HEK293 (cell line): Measurements from ENCODE around the gene KITLG.

ENCODE experiments used
- CTCF ChIA-PET: fragments of 350-600 bp; formaldehyde crosslinking; extraction: SDS; loops from one replicate; lab custom pipeline; 2021; ENCODE audit warnings: antibody characterized with exemption; lab: Yijun Ruan, JAX
- POLR2A ChIA-PET: fragments of 300-600 bp; formaldehyde crosslinking; extraction: SDS; loops from one replicate; lab custom pipeline; 2020; ENCODE audit warnings: antibody characterized with exemption, inconsistent platforms; lab: Yijun Ruan, JAX
- H3K27ac ChIP-seq: fragments of 200-500 bp; sonication (Bioruptor generic); 2 replicates; pipeline ENCODE4 v1.5.1; 2014; ENCODE audit warnings: low read depth, low read length, control low read depth, inconsistent platforms; ENCODE audit errors: extremely low read depth
- H3K36me3 ChIP-seq, 2 experiments: fragments of 200-500 bp in 1 of 2; sonication (Bioruptor generic) in 1 of 2; 1 replicate in 1 of 2; 2 replicates in 1 of 2; pipeline ENCODE4 v1.5.1; 2014 to 2017; ENCODE audit warnings: inconsistent platforms in 2 of 2, low read length in 2 of 2; ENCODE audit not compliant: control insufficient read depth in 2 of 2, insufficient read depth in 1 of 2
- H3K4me1 ChIP-seq: fragments of 200-500 bp; sonication (Bioruptor generic); 2 replicates; pipeline ENCODE4 v1.5.1; 2014; ENCODE audit warnings: mild to moderate bottlenecking, low read length, inconsistent platforms; ENCODE audit not compliant: control insufficient read depth, insufficient read depth
- H3K4me3 ChIP-seq: 2 replicates; pipeline ENCODE4 v1.5.1; 2011; ENCODE audit warnings: low read depth, mild to moderate bottlenecking, control low read depth, low read length, moderate library complexity
- H3K9me3 ChIP-seq: fragments of 200-500 bp; sonication (Bioruptor generic); 2 replicates; pipeline ENCODE4 v1.5.1; 2014; ENCODE audit warnings: low read depth, low read length, inconsistent platforms; ENCODE audit not compliant: control insufficient read depth, insufficient read depth
- GFI1B ChIP-seq: fragments of 450-650 bp; formaldehyde crosslinking; IDR thresholded peaks from 2 replicates; pipeline ENCODE4 v1.5.1; 2016; ENCODE audit warnings: missing biosample characterization, missing genetic modification characterization
- KLF10 ChIP-seq: fragments of 450-650 bp; IDR thresholded peaks from 2 replicates; pipeline ENCODE4 v1.5.1; 2018; ENCODE audit warnings: missing biosample characterization, mild to moderate bottlenecking, missing genetic modification characterization
- OSR2 ChIP-seq: fragments of 450-650 bp; formaldehyde crosslinking; IDR thresholded peaks from 2 replicates; pipeline ENCODE4 v1.5.1; 2016; ENCODE audit warnings: missing biosample characterization, missing genetic modification characterization
- SCRT1 ChIP-seq: fragments of 450-650 bp; formaldehyde crosslinking; IDR thresholded peaks from 2 replicates; pipeline ENCODE4 v1.5.1; 2016; ENCODE audit warnings: missing biosample characterization, missing genetic modification characterization, borderline replicate concordance
- SP7 ChIP-seq: fragments of 450-650 bp; formaldehyde crosslinking; IDR thresholded peaks from 2 replicates; pipeline ENCODE4 v1.5.1; 2016; ENCODE audit warnings: missing biosample characterization, missing genetic modification characterization
- WT1 ChIP-seq: fragments of 450-650 bp; formaldehyde crosslinking; IDR thresholded peaks from 2 replicates; pipeline ENCODE4 v1.5.1; 2016; ENCODE audit warnings: missing biosample characterization, missing genetic modification characterization
- ZNF10 ChIP-seq: fragments of 450-650 bp; formaldehyde crosslinking; IDR thresholded peaks from 2 replicates; pipeline ENCODE4 v1.5.1; 2017; ENCODE audit warnings: missing biosample characterization, missing genetic modification characterization
- ZNF121 ChIP-seq: fragments of 450-650 bp; formaldehyde crosslinking; IDR thresholded peaks from 2 replicates; pipeline ENCODE4 v1.5.1; 2016; ENCODE audit warnings: missing biosample characterization, missing genetic modification characterization
- ZNF133 ChIP-seq: fragments of 450-650 bp; formaldehyde crosslinking; IDR thresholded peaks from 2 replicates; pipeline ENCODE4 v1.5.1; 2016; ENCODE audit warnings: missing biosample characterization, missing genetic modification characterization
- ZNF146 ChIP-seq: fragments of 450-650 bp; formaldehyde crosslinking; IDR thresholded peaks from 2 replicates; pipeline ENCODE4 v1.5.1; 2016; ENCODE audit warnings: missing biosample characterization, missing genetic modification characterization
- ZNF175 ChIP-seq: fragments of 450-650 bp; formaldehyde crosslinking; IDR thresholded peaks from 2 replicates; pipeline ENCODE4 v1.5.1; 2016; ENCODE audit warnings: missing biosample characterization, missing genetic modification characterization
- ZNF211 ChIP-seq: fragments of 450-650 bp; formaldehyde crosslinking; IDR thresholded peaks from 2 replicates; pipeline ENCODE4 v1.5.1; 2016; ENCODE audit warnings: low read depth, missing biosample characterization, missing genetic modification characterization
- ZNF223 ChIP-seq: fragments of 450-650 bp; formaldehyde crosslinking; IDR thresholded peaks from 2 replicates; pipeline ENCODE4 v1.5.1; 2016; ENCODE audit warnings: missing biosample characterization, missing genetic modification characterization
- ZNF292 ChIP-seq: fragments of 450-650 bp; formaldehyde crosslinking; IDR thresholded peaks from 2 replicates; pipeline ENCODE4 v1.5.1; 2016; ENCODE audit warnings: low read depth, missing biosample characterization, missing genetic modification characterization, borderline replicate concordance
- ZNF335 ChIP-seq: fragments of 450-650 bp; formaldehyde crosslinking; conservative IDR thresholded peaks from 2 replicates; pipeline ENCODE4 v1.5.1; 2016; ENCODE audit warnings: missing biosample characterization, missing genetic modification characterization
- ZNF548 ChIP-seq: fragments of 450-650 bp; formaldehyde crosslinking; IDR thresholded peaks from 2 replicates; pipeline ENCODE4 v1.5.1; 2016; ENCODE audit warnings: missing biosample characterization, missing genetic modification characterization
- ZNF549 ChIP-seq: fragments of 450-650 bp; IDR thresholded peaks from 2 replicates; pipeline ENCODE4 v1.5.1; 2018; ENCODE audit warnings: missing biosample characterization, missing genetic modification characterization, mild to moderate bottlenecking, inconsistent platforms, moderate library complexity
- ZNF600 ChIP-seq: fragments of 450-650 bp; formaldehyde crosslinking; IDR thresholded peaks from 2 replicates; pipeline ENCODE4 v1.5.1; 2016; ENCODE audit warnings: missing biosample characterization, missing genetic modification characterization
- ZNF621 ChIP-seq: fragments of 450-650 bp; formaldehyde crosslinking; IDR thresholded peaks from 2 replicates; pipeline ENCODE4 v1.5.1; 2017; ENCODE audit warnings: missing biosample characterization, missing genetic modification characterization
- ZNF654 ChIP-seq: fragments of 450-650 bp; formaldehyde crosslinking; IDR thresholded peaks from 2 replicates; pipeline ENCODE4 v1.5.1; 2016; ENCODE audit warnings: low read depth, missing biosample characterization, missing genetic modification characterization
- ZNF664 ChIP-seq: fragments of 450-650 bp; formaldehyde crosslinking; IDR thresholded peaks from 2 replicates; pipeline ENCODE4 v1.5.1; 2016; ENCODE audit warnings: missing biosample characterization, missing genetic modification characterization
- ZNF776 ChIP-seq: fragments of 450-650 bp; formaldehyde crosslinking; IDR thresholded peaks from 2 replicates; pipeline ENCODE4 v1.5.0; 2017; ENCODE audit warnings: missing biosample characterization, missing genetic modification characterization, borderline replicate concordance
- ZNF837 ChIP-seq: fragments of 450-650 bp; formaldehyde crosslinking; IDR thresholded peaks from 2 replicates; pipeline ENCODE4 v1.5.1; 2016; ENCODE audit warnings: missing biosample characterization, missing genetic modification characterization
- ZNF843 ChIP-seq: fragments of 450-650 bp; formaldehyde crosslinking; IDR thresholded peaks from 2 replicates; pipeline ENCODE4 v1.5.1; 2016; ENCODE audit warnings: missing biosample characterization, missing genetic modification characterization
- ZSCAN16 ChIP-seq: fragments of 450-650 bp; formaldehyde crosslinking; IDR thresholded peaks from 2 replicates; pipeline ENCODE4 v1.5.1; 2016; ENCODE audit warnings: missing biosample characterization, missing genetic modification characterization
- TF ChIP-seq, protein P1 (sequence below): fragments of 450-650 bp; formaldehyde crosslinking; IDR thresholded peaks from 2 replicates; pipeline ENCODE4 v1.5.1; 2016; ENCODE audit warnings: missing biosample characterization, missing genetic modification characterization, low read depth
- TF ChIP-seq, protein P2 (sequence below): fragments of 450-650 bp; formaldehyde crosslinking; IDR thresholded peaks from 2 replicates; pipeline ENCODE4 v1.5.1; 2016; ENCODE audit warnings: missing biosample characterization, missing genetic modification characterization
- TF ChIP-seq, protein P3 (sequence below): fragments of 450-650 bp; formaldehyde crosslinking; IDR thresholded peaks from 2 replicates; pipeline ENCODE4 v1.5.1; 2016; ENCODE audit warnings: missing biosample characterization, missing genetic modification characterization
- TF ChIP-seq, protein P4 (sequence below): fragments of 450-650 bp; formaldehyde crosslinking; optimal IDR thresholded peaks from 2 replicates; pipeline ENCODE3; 2016; ENCODE audit warnings: missing biosample characterization, mild to moderate bottlenecking, missing genetic modification characterization
- TF ChIP-seq, protein P5 (sequence below): fragments of 450-650 bp; formaldehyde crosslinking; IDR thresholded peaks from 2 replicates; pipeline ENCODE4 v1.5.1; 2016; ENCODE audit warnings: missing biosample characterization, missing genetic modification characterization

The KITLG gene

DNA sequence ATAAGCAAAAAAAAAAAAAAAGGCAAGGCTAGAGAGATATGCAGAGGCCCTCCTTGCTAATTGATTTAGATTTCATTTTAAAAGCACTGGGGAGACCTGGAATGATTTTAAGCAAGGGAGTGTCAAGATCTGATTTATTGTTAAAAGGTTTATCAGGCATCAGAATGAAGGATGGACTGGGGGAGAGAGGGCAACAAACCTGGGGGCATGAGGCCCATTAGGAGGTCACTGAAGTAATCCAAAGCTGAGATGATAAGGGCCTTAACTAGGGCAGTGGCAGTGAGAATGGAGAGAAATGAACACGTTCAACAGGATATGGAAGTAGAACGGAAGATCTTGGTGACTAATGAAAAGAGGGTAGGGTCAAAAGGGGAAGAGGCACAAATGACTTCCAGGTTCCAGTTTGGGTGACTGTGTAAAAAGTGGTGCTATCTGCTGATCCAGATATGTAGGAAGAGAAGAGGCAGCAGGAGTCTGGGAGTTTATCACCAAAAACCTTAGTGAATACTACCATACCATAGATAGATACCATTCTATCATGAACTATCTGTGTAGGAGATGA, 24.0 kb downstream of the KITLG start (continued):
- TF ChIP-seq ZNF211 (tag by site-specific recombination) (no peak), ZNF292 (tag by site-specific recombination) (no peak), ZNF837 (tag by site-specific recombination) (no peak), ZNF600 (tag by site-specific recombination) (peak; percentile 41; the same call in 1 of the 2 replicates), ZNF223 (no peak), ZNF10 (tag by site-specific recombination) (no peak), ZNF776 (tag by site-specific recombination) (no peak), ZNF664 (tag by site-specific recombination) (no peak), SCRT1 (tag by site-specific recombination) (0 out of 2 replicates have a peak, but pooled peaks have one; percentile 15), GFI1B (tag by site-specific recombination) (no peak), SP7 (tag by site-specific recombination) (no peak)
- TF ChIP-seq, protein P1, sequence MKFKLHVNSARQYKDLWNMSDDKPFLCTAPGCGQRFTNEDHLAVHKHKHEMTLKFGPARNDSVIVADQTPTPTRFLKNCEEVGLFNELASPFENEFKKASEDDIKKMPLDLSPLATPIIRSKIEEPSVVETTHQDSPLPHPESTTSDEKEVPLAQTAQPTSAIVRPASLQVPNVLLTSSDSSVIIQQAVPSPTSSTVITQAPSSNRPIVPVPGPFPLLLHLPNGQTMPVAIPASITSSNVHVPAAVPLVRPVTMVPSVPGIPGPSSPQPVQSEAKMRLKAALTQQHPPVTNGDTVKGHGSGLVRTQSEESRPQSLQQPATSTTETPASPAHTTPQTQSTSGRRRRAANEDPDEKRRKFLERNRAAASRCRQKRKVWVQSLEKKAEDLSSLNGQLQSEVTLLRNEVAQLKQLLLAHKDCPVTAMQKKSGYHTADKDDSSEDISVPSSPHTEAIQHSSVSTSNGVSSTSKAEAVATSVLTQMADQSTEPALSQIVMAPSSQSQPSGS (tag by site-specific recombination), result no peak
- TF ChIP-seq, protein P2, sequence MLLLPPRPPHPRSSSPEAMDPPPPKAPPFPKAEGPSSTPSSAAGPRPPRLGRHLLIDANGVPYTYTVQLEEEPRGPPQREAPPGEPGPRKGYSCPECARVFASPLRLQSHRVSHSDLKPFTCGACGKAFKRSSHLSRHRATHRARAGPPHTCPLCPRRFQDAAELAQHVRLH (tag by site-specific recombination), result 0 out of 2 replicates have a peak, but pooled peaks have one; percentile 10
- TF ChIP-seq, protein P3, sequence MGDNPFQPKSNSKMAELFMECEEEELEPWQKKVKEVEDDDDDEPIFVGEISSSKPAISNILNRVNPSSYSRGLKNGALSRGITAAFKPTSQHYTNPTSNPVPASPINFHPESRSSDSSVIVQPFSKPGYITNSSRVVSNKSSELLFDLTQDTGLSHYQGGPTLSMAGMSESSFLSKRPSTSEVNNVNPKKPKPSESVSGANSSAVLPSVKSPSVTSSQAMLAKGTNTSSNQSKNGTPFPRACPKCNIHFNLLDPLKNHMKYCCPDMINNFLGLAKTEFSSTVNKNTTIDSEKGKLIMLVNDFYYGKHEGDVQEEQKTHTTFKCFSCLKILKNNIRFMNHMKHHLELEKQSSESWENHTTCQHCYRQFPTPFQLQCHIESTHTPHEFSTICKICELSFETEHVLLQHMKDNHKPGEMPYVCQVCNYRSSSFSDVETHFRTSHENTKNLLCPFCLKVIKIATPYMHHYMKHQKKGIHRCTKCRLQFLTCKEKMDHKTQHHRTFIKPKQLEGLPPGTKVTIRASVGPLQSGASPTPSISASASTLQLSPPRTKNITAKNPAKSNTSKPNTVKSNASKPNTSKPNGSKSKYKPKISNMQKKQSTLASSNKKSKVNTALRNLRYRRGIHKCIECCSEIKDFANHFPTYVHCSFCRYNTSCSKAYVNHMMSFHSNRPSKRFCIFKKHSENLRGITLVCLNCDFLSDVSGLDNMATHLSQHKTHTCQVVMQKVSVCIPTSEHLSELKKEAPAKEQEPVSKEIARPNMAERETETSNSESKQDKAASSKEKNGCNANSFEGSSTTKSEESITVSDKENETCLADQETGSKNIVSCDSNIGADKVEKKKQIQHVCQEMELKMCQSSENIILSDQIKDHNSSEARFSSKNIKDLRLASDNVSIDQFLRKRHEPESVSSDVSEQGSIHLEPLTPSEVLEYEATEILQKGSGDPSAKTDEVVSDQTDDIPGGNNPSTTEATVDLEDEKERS (tag by site-specific recombination), result no peak

DNA sequence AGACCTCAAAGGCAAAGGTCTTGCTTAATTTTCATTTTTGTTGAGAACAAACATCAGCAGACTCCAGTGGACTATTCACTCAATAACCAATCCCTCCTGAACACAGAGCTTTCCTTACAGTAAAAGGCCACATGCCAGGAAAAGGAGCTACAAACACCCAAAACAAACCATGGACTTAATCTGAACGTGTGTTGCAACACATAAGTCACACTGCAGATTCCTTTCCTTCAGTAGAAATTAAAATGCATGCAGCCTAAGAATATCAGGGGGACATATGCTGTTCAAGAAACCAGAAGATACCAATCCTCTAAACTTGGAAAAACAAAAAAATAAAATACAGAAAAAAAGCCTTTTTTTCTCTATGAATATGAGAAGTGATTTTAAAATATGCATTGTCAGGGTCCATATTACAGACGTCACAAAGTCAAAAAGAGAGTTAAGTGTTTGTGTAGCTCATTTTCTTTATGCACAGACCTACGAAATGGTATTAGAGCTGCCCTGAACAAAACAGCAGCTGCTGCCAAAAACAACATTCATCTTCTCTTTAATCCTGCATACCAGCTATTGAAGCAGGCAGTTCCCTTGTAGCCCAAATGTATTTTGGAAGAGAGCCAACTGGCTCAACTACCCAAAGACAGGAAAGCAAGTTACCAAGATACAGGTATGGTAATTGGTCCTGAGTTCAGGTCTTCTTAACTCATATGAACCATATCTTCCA, 26.2 kb downstream of the KITLG start:
- ChIA-PET POLR2A (interaction anchor here (0.9 to 3.0 kb wide), 3 partner anchors 9 to 26 kb away, joined by 3 to 18 read pairs (median 5); partner anchors contain the start of gene KITLG), CTCF (interaction anchor here (0.6 kb wide), 1 partner anchor 12 kb away, joined by 3 read pairs; no protein-coding TSS in a partner anchor)
- peaks cover 24% of the 10 kb centered on the region for H3K4me1 ChIP-seq
- no peaks in the 10 kb centered on the region for H3K9me3 ChIP-seq
- H3K27ac ChIP-seq, result peak overlapping the region; percentile 72
- H3K4me3 ChIP-seq, result no peak overlapping the region
- no peaks in the 10 kb centered on the region for H3K36me3 ChIP-seq
- TF ChIP-seq ZNF654 (tag by site-specific recombination) (no peak), WT1 (tag by site-specific recombination) (0 out of 2 replicates have a peak, but pooled peaks have one; percentile 66), ZNF175 (tag by site-specific recombination) (no peak), ZNF121 (tag by site-specific recombination) (no peak), ZNF133 (tag by site-specific recombination) (no peak), ZSCAN16 (tag by site-specific recombination) (0 out of 2 replicates have a peak, but pooled peaks have one; percentile 56), ZNF146 (tag by site-specific recombination) (no peak), ZNF548 (tag by site-specific recombination) (no peak), ZNF843 (tag by site-specific recombination) (peak; percentile 62; the same call in 1 of the 2 replicates), ZNF335 (peak; percentile 70), ZNF621 (tag by site-specific recombination) (no peak), OSR2 (tag by site-specific recombination) (peak; percentile 70), GFI1B (tag by site-specific recombination) (no peak), ZNF549 (tag by site-specific recombination) (0 out of 2 replicates have a peak, but pooled peaks have one; percentile 52), KLF10 (tag by site-specific recombination) (peak; percentile 37; the same call in 1 of the 2 replicates)
- TF ChIP-seq, protein P4, sequence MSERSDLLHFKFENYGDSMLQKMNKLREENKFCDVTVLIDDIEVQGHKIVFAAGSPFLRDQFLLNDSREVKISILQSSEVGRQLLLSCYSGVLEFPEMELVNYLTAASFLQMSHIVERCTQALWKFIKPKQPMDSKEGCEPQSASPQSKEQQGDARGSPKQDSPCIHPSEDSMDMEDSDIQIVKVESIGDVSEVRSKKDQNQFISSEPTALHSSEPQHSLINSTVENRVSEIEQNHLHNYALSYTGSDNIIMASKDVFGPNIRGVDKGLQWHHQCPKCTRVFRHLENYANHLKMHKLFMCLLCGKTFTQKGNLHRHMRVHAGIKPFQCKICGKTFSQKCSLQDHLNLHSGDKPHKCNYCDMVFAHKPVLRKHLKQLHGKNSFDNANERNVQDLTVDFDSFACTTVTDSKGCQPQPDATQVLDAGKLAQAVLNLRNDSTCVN (tag by site-specific recombination), result no peak
- TF ChIP-seq, protein P5, sequence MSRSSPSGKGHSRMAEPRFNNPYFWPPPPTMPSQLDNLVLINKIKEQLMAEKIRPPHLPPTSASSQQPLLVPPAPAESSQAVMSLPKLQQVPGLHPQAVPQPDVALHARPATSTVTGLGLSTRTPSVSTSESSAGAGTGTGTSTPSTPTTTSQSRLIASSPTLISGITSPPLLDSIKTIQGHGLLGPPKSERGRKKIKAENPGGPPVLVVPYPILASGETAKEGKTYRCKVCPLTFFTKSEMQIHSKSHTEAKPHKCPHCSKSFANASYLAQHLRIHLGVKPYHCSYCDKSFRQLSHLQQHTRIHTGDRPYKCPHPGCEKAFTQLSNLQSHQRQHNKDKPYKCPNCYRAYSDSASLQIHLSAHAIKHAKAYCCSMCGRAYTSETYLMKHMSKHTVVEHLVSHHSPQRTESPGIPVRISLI (tag by site-specific recombination), result no peak
